ENCODE results near the gene SIKE1.

- TF ChIP-seq GATA2 (IDR thresholded peaks at IDR 0.05; ENCODE audit: low read depth, low read length) (no peak), GATA3 (IDR thresholded peaks at IDR 0.05; ENCODE audit: low read depth, low read length) (no peak)
Measured at GRCh38 chr1:114771992-114772391, 8.5 kb downstream of the SIKE1 start.
